ENCODE measurements around the gene GRK3. TPM values are rescaled to one million over a fixed set of nuclear protein-coding genes. Genes with fewer than 3 reads are reported as not detected.

GRK3 gene
- total and polyA plus RNA-seq, 2 donors (not counting 3 experiments of a cell fraction or from before 2014, with no cell fraction given), result 0.68 to 4.4 TPM

DNA sequence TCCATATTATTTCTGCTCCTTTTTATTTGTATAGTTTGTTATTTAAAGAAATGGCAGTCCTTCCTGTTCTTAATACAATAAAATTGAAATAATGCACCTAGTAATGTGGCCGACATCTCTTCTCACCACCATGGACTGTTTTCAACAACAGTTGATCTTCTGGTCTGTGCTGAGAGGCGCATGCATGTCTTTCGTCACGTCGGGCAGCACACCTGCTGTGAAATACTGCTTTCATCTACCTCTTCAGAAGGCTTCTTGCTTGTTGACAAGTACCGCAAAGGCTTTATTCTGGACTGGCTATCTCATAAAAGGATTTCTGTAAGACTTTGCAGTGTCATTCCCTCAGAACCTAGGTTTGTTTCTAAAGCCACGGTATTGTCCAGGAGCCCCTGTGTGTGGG lies 163.6 kb downstream of the GRK3 start:
- CTCF ChIA-PET, result no interaction called here
- no TSS peak for BruUV-seq (replicated peaks)

More for the DNA sequence above, 163.6 kb downstream of the GRK3 start:
- dilution Hi-C loops (cut with MboI; ENCODE audit: extremely low pct_ligation_motif_present, low sequenced_read_pairs), result no loop called here
- Histone ChIP-seq H3K79me2 (ENCODE audit: control insufficient read depth, insufficient read depth, low read length) (no peaks in the 10 kb centered on the region), H3K4me2 (ENCODE audit: insufficient read depth, low read length) (no peak overlapping the region), H3K4me3 (replicated peaks in 1 of 3; ENCODE audit: insufficient read depth in 1 of 3, low read depth in 1 of 3, low read length in 3 of 3) (no peak overlapping the region), H2AFZ (ENCODE audit: low read depth, low read length) (no peak overlapping the region), H3K27ac (ENCODE audit: insufficient read depth, low read depth, low read length) (no peak overlapping the region), H3K9me1 (replicated peaks; ENCODE audit: control insufficient read depth, extremely low read depth, insufficient read depth, low read length) (no peaks in the 10 kb centered on the region), H4K20me1 (replicated peaks; ENCODE audit: control insufficient read depth, extremely low read depth, insufficient read depth, low read length) (no peaks in the 10 kb centered on the region), H3K36me3 (ENCODE audit: control insufficient read depth in 2 of 2, extremely low read depth in 1 of 2, insufficient read depth in 2 of 2, low read length in 2 of 2) (no peaks in the 10 kb centered on the region), H3K4me1 (ENCODE audit: control insufficient read depth, extremely low read depth, insufficient read depth, low read length) (no peaks in the 10 kb centered on the region), H3K9me3 (replicated peaks; ENCODE audit: control insufficient read depth, insufficient read depth, low read length) (no peaks in the 10 kb centered on the region), H3K9ac (replicated peaks; ENCODE audit: extremely low read depth, insufficient read depth, low read length) (no peak overlapping the region), H3K27me3 (ENCODE audit: control insufficient read depth in 2 of 2, insufficient read depth in 2 of 2, low read length in 2 of 2) (no peaks in the 10 kb centered on the region)
- intact Hi-C loops (cut with micrococcal nuclease), result no loop called here
- FAIRE-seq (no peak), DNase-seq (ENCODE audit: low read depth, low spot score) (no peak)
- POLR2A ChIA-PET, result no interaction called here
- TF ChIP-seq, protein P1, sequence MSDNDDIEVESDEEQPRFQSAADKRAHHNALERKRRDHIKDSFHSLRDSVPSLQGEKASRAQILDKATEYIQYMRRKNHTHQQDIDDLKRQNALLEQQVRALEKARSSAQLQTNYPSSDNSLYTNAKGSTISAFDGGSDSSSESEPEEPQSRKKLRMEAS (IDR thresholded peaks at IDR 0.05; ENCODE audit: insufficient read depth, insufficient read length), result no peak
- TF ChIP-seq, protein P2, sequence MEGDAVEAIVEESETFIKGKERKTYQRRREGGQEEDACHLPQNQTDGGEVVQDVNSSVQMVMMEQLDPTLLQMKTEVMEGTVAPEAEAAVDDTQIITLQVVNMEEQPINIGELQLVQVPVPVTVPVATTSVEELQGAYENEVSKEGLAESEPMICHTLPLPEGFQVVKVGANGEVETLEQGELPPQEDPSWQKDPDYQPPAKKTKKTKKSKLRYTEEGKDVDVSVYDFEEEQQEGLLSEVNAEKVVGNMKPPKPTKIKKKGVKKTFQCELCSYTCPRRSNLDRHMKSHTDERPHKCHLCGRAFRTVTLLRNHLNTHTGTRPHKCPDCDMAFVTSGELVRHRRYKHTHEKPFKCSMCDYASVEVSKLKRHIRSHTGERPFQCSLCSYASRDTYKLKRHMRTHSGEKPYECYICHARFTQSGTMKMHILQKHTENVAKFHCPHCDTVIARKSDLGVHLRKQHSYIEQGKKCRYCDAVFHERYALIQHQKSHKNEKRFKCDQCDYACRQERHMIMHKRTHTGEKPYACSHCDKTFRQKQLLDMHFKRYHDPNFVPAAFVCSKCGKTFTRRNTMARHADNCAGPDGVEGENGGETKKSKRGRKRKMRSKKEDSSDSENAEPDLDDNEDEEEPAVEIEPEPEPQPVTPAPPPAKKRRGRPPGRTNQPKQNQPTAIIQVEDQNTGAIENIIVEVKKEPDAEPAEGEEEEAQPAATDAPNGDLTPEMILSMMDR (IDR thresholded peaks at IDR 0.05; ENCODE audit: extremely low read depth in 1 of 2, insufficient read depth in 1 of 2, low read depth in 1 of 2, low read length in 2 of 2), result no peak
- TF ChIP-seq JUN (IDR thresholded peaks at IDR 0.05; ENCODE audit: borderline replicate concordance, insufficient read depth, insufficient read length, low read depth), result no peak
- no peak for TF ChIP-seq POLR2AphosphoS5 (IDR thresholded peaks at IDR 0.05; ENCODE audit: insufficient read depth, low read depth, low read length)
- no peak for TF ChIP-seq GATA2 (IDR thresholded peaks at IDR 0.05; ENCODE audit: insufficient read depth, insufficient read length, low read depth, low read length)
- no peak for TF ChIP-seq FOS (IDR thresholded peaks at IDR 0.05; ENCODE audit: borderline replicate concordance, insufficient read depth, low read length)
- no peak for TF ChIP-seq MYC (IDR thresholded peaks at IDR 0.05; ENCODE audit: low read depth, low read length)
- no peak for TF ChIP-seq POLR2A (IDR thresholded peaks at IDR 0.05; ENCODE audit: low read depth, low read length)
- TF ChIP-seq EZH2 (IDR thresholded peaks at IDR 0.05; ENCODE audit: borderline replicate concordance, low read depth, low read length, severe bottlenecking), result no peak
